HepG2 (cell line): ENCODE measurements around the gene BICDL1. TPM values are rescaled to one million over a fixed set of nuclear protein-coding genes. Genes with fewer than 3 reads are reported as not detected.
A peak's percentile ranks its signal among the peaks of the same experiment; 100 is the strongest.

Experiments used
- CBFB ChIP-seq: sonication (generic); formaldehyde crosslinking; IDR thresholded peaks from 2 replicates; pipeline ENCODE4 v1.4.0; 2020; ENCODE audit warnings: missing genetic modification reagents
- CC2D1A ChIP-seq: sonication (generic); formaldehyde crosslinking; IDR thresholded peaks from 2 replicates; pipeline ENCODE4 v1.8.1; 2023; ENCODE audit warnings: mild to moderate bottlenecking, missing genetic modification reagents
- ETV5 ChIP-seq: IDR thresholded peaks from 2 replicates; pipeline ENCODE4 v1.6.1; 2018; ENCODE audit warnings: missing biosample characterization, missing genetic modification reagents, inconsistent platforms, borderline replicate concordance
- FOXK2 ChIP-seq: fragments of 450-650 bp; IDR thresholded peaks from 2 replicates; pipeline ENCODE4 v1.6.1; 2016
- HDAC1 ChIP-seq: sonication (generic); formaldehyde crosslinking; IDR thresholded peaks from 2 replicates; pipeline ENCODE4 v1.5.1; 2020; ENCODE audit warnings: mild to moderate bottlenecking, missing genetic modification reagents
- IKZF1 ChIP-seq: fragments of 450-650 bp; IDR thresholded peaks from 2 replicates; pipeline ENCODE4 v1.7.1; 2016
- ISX ChIP-seq: sonication (generic); formaldehyde crosslinking; conservative IDR thresholded peaks from 2 replicates; pipeline ENCODE4 v1.5.0; 2020; ENCODE audit warnings: missing genetic modification reagents
- JUND ChIP-seq: sonication (generic); formaldehyde crosslinking; IDR thresholded peaks from 2 replicates; pipeline ENCODE4 v1.8.0; 2022; ENCODE audit warnings: mild to moderate bottlenecking, missing genetic modification reagents
- KDM2A ChIP-seq: sonication (generic); formaldehyde crosslinking; IDR thresholded peaks from 2 replicates; pipeline ENCODE4 v1.4.0; 2020; ENCODE audit warnings: low read depth, missing genetic modification reagents, borderline replicate concordance
- KDM5B ChIP-seq: sonication (generic); formaldehyde crosslinking; IDR thresholded peaks from 2 replicates; pipeline ENCODE4 v1.4.0; 2020; ENCODE audit warnings: missing genetic modification reagents, mild to moderate bottlenecking, borderline replicate concordance
- MIXL1 ChIP-seq: IDR thresholded peaks from 2 replicates; pipeline ENCODE4 v1.6.1; 2016
- MXI1 ChIP-seq: IDR thresholded peaks from 3 replicates; pipeline ENCODE4 v1.6.1; 2012; ENCODE audit warnings: low read depth, low read length, inconsistent platforms, borderline replicate concordance
- NCOA5 ChIP-seq: sonication (generic); formaldehyde crosslinking; IDR thresholded peaks from 2 replicates; pipeline ENCODE4 v1.4.0; 2020; ENCODE audit warnings: missing genetic modification reagents
- RFX1 ChIP-seq: fragments of 450-650 bp; IDR thresholded peaks from 2 replicates; pipeline ENCODE4 v1.6.1; 2017
- ZFP36L1 ChIP-seq: sonication (generic); formaldehyde crosslinking; IDR thresholded peaks from 2 replicates; pipeline ENCODE4 v1.8.0; 2022; ENCODE audit warnings: mild to moderate bottlenecking, missing genetic modification reagents, moderate library complexity
- ZNF354B ChIP-seq: sonication (generic); formaldehyde crosslinking; IDR thresholded peaks from 2 replicates; pipeline ENCODE4 v1.8.0; 2022; ENCODE audit warnings: mild to moderate bottlenecking, missing genetic modification reagents
- ZNF569 ChIP-seq: sonication (generic); formaldehyde crosslinking; IDR thresholded peaks from 2 replicates; pipeline ENCODE4 v1.5.0; 2020; ENCODE audit warnings: mild to moderate bottlenecking, missing genetic modification reagents, moderate library complexity, borderline replicate concordance
- ZNF577 ChIP-seq: sonication (generic); formaldehyde crosslinking; IDR thresholded peaks from 2 replicates; pipeline ENCODE4 v1.4.0; 2020; ENCODE audit warnings: mild to moderate bottlenecking, low read depth, missing genetic modification reagents, borderline replicate concordance
- ZNF674 ChIP-seq: sonication (generic); formaldehyde crosslinking; IDR thresholded peaks from 2 replicates; pipeline ENCODE4 v1.5.0; 2020; ENCODE audit warnings: low read depth, mild to moderate bottlenecking, missing genetic modification reagents
- ZNF703 ChIP-seq: sonication (generic); formaldehyde crosslinking; IDR thresholded peaks from 2 replicates; pipeline ENCODE4 v1.5.1; 2020; ENCODE audit warnings: missing genetic modification reagents, mild to moderate bottlenecking, moderate library complexity, borderline replicate concordance
- ZSCAN20 ChIP-seq: sonication (generic); formaldehyde crosslinking; IDR thresholded peaks from 2 replicates; pipeline ENCODE4 v1.4.0; 2020; ENCODE audit warnings: missing genetic modification reagents, mild to moderate bottlenecking, borderline replicate concordance
- ZSCAN29 ChIP-seq: sonication (generic); formaldehyde crosslinking; conservative IDR thresholded peaks from 2 replicates; pipeline ENCODE4 v1.4.0; 2020; ENCODE audit warnings: mild to moderate bottlenecking, missing genetic modification reagents
- polyA plus RNA-seq, 8 experiments: library from polyadenylated mRNA; depleted of rRNA in 3 of 8; stranded (reverse) in 7 of 8; unstranded in 1 of 8; fragments of >200 nt; fragmentation: Illumina TruSeq in 4 of 8; extraction: Trizol in 4 of 8; gene quantifications; 2 replicates each; pipeline versions ENCODE4 v1.2.1 to v1.2.3, GENCODE V29; 2011 to 2016; ENCODE audit warnings: low read depth in 4 of 8, missing spikeins in 1 of 8, mixed read lengths in 1 of 8; ENCODE audit not compliant: insufficient read depth in 1 of 8
- total RNA-seq, 5 experiments: library from RNA; depleted of rRNA; stranded (reverse); fragments of >200 nt; fragmentation: Illumina TruSeq; extraction: Trizol; gene quantifications; 2 replicates each; pipeline ENCODE4 v1.2.3, GENCODE V29; 2016; ENCODE audit warnings: low read depth in 1 of 5
- TF ChIP-seq, protein P1 (sequence below): sonication (generic); formaldehyde crosslinking; IDR thresholded peaks from 2 replicates; pipeline ENCODE4 v1.8.1; 2023; ENCODE audit warnings: missing genetic modification reagents, inconsistent platforms, borderline replicate concordance
- TF ChIP-seq, protein P2 (sequence below): sonication (generic); formaldehyde crosslinking; conservative IDR thresholded peaks from 2 replicates; pipeline ENCODE4 v1.8.1; 2023; ENCODE audit warnings: missing genetic modification reagents
- TF ChIP-seq, protein P3 (sequence below): sonication (generic); formaldehyde crosslinking; IDR thresholded peaks from 2 replicates; pipeline ENCODE4 v1.4.0; 2020; ENCODE audit warnings: mild to moderate bottlenecking, low read depth, missing genetic modification reagents
- TF ChIP-seq, protein P4 (sequence below): sonication (generic); formaldehyde crosslinking; IDR thresholded peaks from 2 replicates; pipeline ENCODE4 v1.8.0; 2022; ENCODE audit warnings: missing genetic modification reagents, mild to moderate bottlenecking, borderline replicate concordance

The BICDL1 gene
- total and polyA plus RNA-seq, 2 of the 13 experiments (the other 11 are each of a cell fraction or from before 2014, with no cell fraction given), result 3.6 to 9.7 TPM

DNA sequence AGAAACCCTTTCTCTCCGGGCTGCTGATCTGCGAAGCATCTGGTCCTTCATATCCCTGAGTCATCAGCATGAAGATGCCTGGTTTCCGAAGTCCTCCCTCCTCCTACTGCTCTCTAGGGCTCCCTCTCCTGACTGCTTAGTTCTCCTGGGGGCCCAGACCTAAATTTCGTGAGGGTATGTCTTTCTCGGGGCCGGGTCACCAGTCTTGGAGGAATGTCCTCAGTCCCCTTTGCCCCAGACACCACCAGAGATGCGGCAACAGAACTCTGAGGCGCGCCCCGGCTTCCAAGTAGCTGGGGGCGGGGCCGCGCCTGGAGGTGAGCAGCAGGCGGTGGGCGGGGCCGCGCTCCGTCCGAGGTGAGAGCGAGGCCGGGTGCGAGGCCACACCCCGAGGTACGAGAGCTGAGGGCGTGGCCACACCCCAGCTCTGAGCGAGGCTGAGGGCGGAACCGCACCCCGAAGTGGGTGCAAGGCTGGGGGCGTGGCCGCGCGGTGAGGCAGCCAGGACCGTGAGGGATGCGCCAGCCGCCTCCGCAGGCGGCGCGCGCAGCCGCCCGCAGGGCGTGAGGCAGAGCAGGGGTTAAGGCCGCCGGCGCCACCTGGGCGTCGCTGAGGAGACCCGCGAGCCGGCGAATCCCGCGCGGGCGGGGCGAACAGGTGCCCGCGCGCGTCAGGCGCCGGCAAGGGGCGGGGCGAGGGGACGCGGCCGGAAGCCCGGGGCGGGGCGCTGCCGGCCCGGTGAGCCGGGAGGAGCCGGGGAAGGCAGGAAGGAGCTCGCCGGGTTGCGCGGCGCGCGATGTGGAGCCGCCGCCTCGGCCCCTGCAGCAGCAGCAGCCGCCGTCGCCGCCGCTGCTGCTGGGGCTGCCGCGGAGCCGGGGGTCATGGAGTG lies at the start of gene BICDL1 (continued):
- peak; percentile 53; the same call in 1 of the 2 replicates for TF ChIP-seq KDM5B (CRISPR knock-in tag)
- TF ChIP-seq RFX1, result no peak
- TF ChIP-seq MXI1, result no peak; the same call in 2 of the 3 replicates
- TF ChIP-seq, protein P1, sequence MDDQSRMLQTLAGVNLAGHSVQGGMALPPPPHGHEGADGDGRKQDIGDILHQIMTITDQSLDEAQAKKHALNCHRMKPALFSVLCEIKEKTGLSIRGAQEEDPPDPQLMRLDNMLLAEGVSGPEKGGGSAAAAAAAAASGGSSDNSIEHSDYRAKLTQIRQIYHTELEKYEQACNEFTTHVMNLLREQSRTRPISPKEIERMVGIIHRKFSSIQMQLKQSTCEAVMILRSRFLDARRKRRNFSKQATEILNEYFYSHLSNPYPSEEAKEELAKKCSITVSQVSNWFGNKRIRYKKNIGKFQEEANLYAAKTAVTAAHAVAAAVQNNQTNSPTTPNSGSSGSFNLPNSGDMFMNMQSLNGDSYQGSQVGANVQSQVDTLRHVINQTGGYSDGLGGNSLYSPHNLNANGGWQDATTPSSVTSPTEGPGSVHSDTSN (CRISPR knock-in tag), result no peak
- TF ChIP-seq ZNF569 (CRISPR knock-in tag), result no peak
- no peak for TF ChIP-seq NCOA5 (CRISPR knock-in tag)
- no peak for TF ChIP-seq ZNF674 (CRISPR knock-in tag)
- TF ChIP-seq HDAC1 (CRISPR knock-in tag), result peak; percentile 52
- TF ChIP-seq CC2D1A (CRISPR knock-in tag), result no peak
- TF ChIP-seq ZSCAN29 (CRISPR knock-in tag), result no peak
- 0 out of 2 replicates have a peak, but pooled peaks have one; percentile 46 for TF ChIP-seq CBFB
- no peak for TF ChIP-seq ZNF577
- peak; percentile 36; the same call in 1 of the 2 replicates for TF ChIP-seq KDM2A
- TF ChIP-seq ZNF703 (CRISPR knock-in tag), result no peak
- TF ChIP-seq, protein P2, sequence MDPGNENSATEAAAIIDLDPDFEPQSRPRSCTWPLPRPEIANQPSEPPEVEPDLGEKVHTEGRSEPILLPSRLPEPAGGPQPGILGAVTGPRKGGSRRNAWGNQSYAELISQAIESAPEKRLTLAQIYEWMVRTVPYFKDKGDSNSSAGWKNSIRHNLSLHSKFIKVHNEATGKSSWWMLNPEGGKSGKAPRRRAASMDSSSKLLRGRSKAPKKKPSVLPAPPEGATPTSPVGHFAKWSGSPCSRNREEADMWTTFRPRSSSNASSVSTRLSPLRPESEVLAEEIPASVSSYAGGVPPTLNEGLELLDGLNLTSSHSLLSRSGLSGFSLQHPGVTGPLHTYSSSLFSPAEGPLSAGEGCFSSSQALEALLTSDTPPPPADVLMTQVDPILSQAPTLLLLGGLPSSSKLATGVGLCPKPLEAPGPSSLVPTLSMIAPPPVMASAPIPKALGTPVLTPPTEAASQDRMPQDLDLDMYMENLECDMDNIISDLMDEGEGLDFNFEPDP (CRISPR knock-in tag), result no peak
- no peak for TF ChIP-seq ZFP36L1 (CRISPR knock-in tag)
- TF ChIP-seq, protein P3, sequence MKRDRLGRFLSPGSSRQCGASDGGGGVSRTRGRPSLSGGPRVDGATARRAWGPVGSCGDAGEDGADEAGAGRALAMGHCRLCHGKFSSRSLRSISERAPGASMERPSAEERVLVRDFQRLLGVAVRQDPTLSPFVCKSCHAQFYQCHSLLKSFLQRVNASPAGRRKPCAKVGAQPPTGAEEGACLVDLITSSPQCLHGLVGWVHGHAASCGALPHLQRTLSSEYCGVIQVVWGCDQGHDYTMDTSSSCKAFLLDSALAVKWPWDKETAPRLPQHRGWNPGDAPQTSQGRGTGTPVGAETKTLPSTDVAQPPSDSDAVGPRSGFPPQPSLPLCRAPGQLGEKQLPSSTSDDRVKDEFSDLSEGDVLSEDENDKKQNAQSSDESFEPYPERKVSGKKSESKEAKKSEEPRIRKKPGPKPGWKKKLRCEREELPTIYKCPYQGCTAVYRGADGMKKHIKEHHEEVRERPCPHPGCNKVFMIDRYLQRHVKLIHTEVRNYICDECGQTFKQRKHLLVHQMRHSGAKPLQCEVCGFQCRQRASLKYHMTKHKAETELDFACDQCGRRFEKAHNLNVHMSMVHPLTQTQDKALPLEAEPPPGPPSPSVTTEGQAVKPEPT, result no peak
- no peak for TF ChIP-seq ZSCAN20 (CRISPR knock-in tag)
- no peak for TF ChIP-seq JUND (CRISPR knock-in tag)
- TF ChIP-seq ETV5 (CRISPR knock-in tag), result no peak; the same call in 1 of the 2 replicates
- TF ChIP-seq ISX, result no peak
- no peak for TF ChIP-seq FOXK2
- TF ChIP-seq IKZF1, result no peak
- no peak for TF ChIP-seq MIXL1 (CRISPR knock-in tag)
- no peak for TF ChIP-seq ZNF354B
- TF ChIP-seq, protein P4, sequence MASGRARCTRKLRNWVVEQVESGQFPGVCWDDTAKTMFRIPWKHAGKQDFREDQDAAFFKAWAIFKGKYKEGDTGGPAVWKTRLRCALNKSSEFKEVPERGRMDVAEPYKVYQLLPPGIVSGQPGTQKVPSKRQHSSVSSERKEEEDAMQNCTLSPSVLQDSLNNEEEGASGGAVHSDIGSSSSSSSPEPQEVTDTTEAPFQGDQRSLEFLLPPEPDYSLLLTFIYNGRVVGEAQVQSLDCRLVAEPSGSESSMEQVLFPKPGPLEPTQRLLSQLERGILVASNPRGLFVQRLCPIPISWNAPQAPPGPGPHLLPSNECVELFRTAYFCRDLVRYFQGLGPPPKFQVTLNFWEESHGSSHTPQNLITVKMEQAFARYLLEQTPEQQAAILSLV, result no peak
